Brain microvascular endothelial cell (primary cell): ENCODE measurements around the gene VDAC1.
"Not testable (repeated sequence)": the region's sequence is repeated elsewhere in the genome, so short reads cannot be mapped to it uniquely, and the experiment has no call there.

Experiments used
- DNase-seq: peaks from one replicate; pipeline ENCODE4 v3.0.0-alpha.2; 2020
- H3K27ac ChIP-seq: fragments of 250-450 bp; sonication (Bioruptor Pico); 2 replicates; pipeline ENCODE4 v1.5.1; 2020; ENCODE audit warnings: mild to moderate bottlenecking, moderate library complexity
- H3K27me3 ChIP-seq: fragments of 250-450 bp; sonication (Bioruptor Pico); replicated peaks from 2 replicates; pipeline ENCODE4 v1.5.1; 2020; ENCODE audit warnings: mild to moderate bottlenecking
- H3K36me3 ChIP-seq: fragments of 250-450 bp; sonication (Bioruptor Pico); replicated peaks from 2 replicates; pipeline ENCODE4 v1.5.1; 2020; ENCODE audit warnings: mild to moderate bottlenecking
- H3K4me3 ChIP-seq: 2 replicates; pipeline ENCODE4 v1.5.1; 2011; ENCODE audit warnings: low read depth, mild to moderate bottlenecking, control low read depth, low read length, moderate library complexity
- in situ Hi-C: cut with HindIII; loops from 2 replicates; pipeline ENCODE4 v1.10.0; 2017; ENCODE audit warnings: low sequenced_read_pairs, low pct_ligation_motif_present
- TF ChIP-seq, protein P1 (sequence below): IDR thresholded peaks from 2 replicates; pipeline ENCODE4 v1.5.1; 2011; ENCODE audit warnings: low read depth, mild to moderate bottlenecking, moderate library complexity, low read length, control low read depth, inconsistent platforms; ENCODE audit errors: missing control alignments

Gene VDAC1

DNA sequence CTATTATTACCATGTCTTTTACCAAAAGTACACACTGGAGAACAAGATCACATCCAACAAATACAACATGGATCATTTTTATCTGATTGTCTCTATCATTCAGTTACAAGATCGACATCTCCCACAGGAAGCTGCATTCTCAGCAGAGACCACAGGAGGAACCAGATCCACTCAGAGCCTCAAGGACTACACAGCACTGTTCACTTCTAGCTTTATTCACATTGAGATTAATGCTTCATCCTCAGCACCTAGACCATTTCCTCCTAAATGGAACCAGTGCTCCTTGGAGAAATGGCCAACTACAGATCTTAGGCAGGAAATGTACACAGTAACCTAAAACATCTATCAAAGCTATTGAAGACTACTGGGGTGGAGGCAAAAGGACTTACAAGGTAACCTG lies 23.1 kb downstream of the VDAC1 start:
- no peaks in the 10 kb centered on the region for H3K27me3 ChIP-seq
- H3K27ac ChIP-seq: no peak overlapping the region
- H3K36me3 ChIP-seq: peaks cover 49% of the 10 kb centered on the region
- in situ Hi-C loops: no loop called here
- no peak overlapping the region for H3K4me3 ChIP-seq
- no peak for DNase-seq
- TF ChIP-seq, protein P1, sequence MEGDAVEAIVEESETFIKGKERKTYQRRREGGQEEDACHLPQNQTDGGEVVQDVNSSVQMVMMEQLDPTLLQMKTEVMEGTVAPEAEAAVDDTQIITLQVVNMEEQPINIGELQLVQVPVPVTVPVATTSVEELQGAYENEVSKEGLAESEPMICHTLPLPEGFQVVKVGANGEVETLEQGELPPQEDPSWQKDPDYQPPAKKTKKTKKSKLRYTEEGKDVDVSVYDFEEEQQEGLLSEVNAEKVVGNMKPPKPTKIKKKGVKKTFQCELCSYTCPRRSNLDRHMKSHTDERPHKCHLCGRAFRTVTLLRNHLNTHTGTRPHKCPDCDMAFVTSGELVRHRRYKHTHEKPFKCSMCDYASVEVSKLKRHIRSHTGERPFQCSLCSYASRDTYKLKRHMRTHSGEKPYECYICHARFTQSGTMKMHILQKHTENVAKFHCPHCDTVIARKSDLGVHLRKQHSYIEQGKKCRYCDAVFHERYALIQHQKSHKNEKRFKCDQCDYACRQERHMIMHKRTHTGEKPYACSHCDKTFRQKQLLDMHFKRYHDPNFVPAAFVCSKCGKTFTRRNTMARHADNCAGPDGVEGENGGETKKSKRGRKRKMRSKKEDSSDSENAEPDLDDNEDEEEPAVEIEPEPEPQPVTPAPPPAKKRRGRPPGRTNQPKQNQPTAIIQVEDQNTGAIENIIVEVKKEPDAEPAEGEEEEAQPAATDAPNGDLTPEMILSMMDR: peak; percentile 16

- TF ChIP-seq, protein P1: no peak
- Histone ChIP-seq H3K36me3 (peaks cover 51% of the 10 kb centered on the region), H3K4me3 (no peak overlapping the region), H3K27me3 (no peaks in the 10 kb centered on the region), H3K27ac (no peak overlapping the region)
- in situ Hi-C loops: no loop called here
- no peak for DNase-seq
Observed at GRCh38 chr5:133980652-133981051, 24.1 kb downstream of the VDAC1 start.

DNA sequence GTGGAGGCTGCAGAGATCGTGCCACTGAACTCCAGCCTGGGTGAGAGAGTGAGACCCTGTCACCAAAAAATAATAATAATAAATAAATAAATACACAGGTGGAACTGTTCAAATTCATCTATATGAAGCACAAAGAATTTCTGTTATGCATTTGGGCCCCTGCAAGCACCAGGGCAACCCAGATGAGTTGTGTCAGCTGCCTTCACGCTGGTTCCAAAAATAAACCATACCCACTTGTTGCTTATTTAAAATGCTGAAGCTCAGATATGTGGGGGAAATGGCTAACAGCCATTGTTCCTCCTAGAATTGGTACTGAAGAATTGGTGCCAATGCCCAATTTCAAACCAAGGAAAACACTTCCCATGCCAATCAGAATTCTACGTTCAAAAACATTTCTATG lies 25.8 kb downstream of the VDAC1 start:
- Histone ChIP-seq H3K27me3 (no peaks in the 10 kb centered on the region), H3K4me3 (no peak overlapping the region), H3K36me3 (peaks cover 54% of the 10 kb centered on the region), H3K27ac (no peak overlapping the region)
- TF ChIP-seq, protein P1: no peak
- DNase-seq: no peak
- in situ Hi-C loops: no loop called here

DNA sequence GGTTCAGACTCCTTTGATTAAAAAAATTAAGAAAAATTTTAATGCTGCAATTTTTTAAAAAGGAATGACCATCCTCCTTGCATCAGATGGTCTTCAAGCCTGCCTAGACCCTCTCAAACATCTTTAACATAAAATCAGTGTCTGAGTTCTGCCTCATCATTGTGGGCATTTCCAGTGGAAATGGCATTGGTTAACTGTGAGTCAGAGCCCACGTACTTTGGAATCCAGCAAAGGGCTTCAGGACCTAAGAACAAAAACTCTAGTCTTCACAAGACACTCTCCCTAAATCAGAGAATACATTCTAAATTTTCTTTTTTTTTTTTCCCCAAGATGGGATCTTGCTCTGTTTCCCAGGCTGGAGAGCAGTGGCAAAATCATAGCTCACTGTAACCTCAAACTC lies 26.9 kb downstream of the VDAC1 start:
- peak; percentile 50 for DNase-seq
- H3K27me3 ChIP-seq: no peaks in the 10 kb centered on the region
- TF ChIP-seq, protein P1: no peak
- peaks cover 60% of the 10 kb centered on the region for H3K36me3 ChIP-seq
- no peak overlapping the region for H3K4me3 ChIP-seq
- peak overlapping the region; percentile 93 for H3K27ac ChIP-seq
- in situ Hi-C loops: no loop called here

- TF ChIP-seq, protein P1: no peak
- Histone ChIP-seq H3K27ac (peak overlapping the region; percentile 93), H3K36me3 (peaks cover 65% of the 10 kb centered on the region), H3K4me3 (no peak overlapping the region), H3K27me3 (no peaks in the 10 kb centered on the region)
- in situ Hi-C loops: no loop called here
- DNase-seq: no peak
Observed at GRCh38 chr5:133977161-133977787, 27.5 kb downstream of the VDAC1 start.

GRCh38 chr5:133975546-133975945 lies 29.2 kb downstream of the VDAC1 start:
- H3K36me3 ChIP-seq: peaks cover 60% of the 10 kb centered on the region
- DNase-seq, H3K4me3 ChIP-seq, H3K27me3 ChIP-seq, H3K27ac ChIP-seq, in situ Hi-C loops: not testable (repeated sequence)
